ENCODE measurements around the gene WDR5B. TPM values are rescaled to one million over a fixed set of nuclear protein-coding genes. Genes with fewer than 3 reads are reported as not detected.

The WDR5B gene
- total and polyA plus RNA-seq, 2 of the 4 experiments (the other 2 are of a cell fraction): 3.1 to 5.6 TPM

- Histone ChIP-seq H4K91ac (ENCODE audit: insufficient read depth, low read depth, low read length) (no peak overlapping the region), H2BK15ac (ENCODE audit: low read depth, low read length) (no peak overlapping the region), H3K27ac (ENCODE audit: insufficient read depth, low read length) (no peak overlapping the region), H2AK5ac (ENCODE audit: low read depth, low read length) (no peak overlapping the region), H3K56ac (ENCODE audit: extremely low read depth, insufficient read depth, low read length) (no peak overlapping the region), H2BK120ac (ENCODE audit: low read depth, low read length) (no peak overlapping the region), H3K9me1 (ENCODE audit: insufficient read depth, low read length) (no peaks in the 10 kb centered on the region; the same call in 1 of the 2 replicates), H4K5ac (ENCODE audit: low read depth, low read length) (no peak overlapping the region), H2AK9ac (replicated peaks; ENCODE audit: low read depth, low read length, poor library complexity) (no peak overlapping the region), H3K4me1 (ENCODE audit: control insufficient read depth, insufficient read depth, low read length) (no peaks in the 10 kb centered on the region), H2BK20ac (ENCODE audit: low read depth, low read length) (no peak overlapping the region), H4K8ac (ENCODE audit: low read depth in 2 of 2, low read length in 2 of 2) (no peak overlapping the region), H3K9ac (ENCODE audit: low read depth, low read length) (no peak overlapping the region), H3K23ac (ENCODE audit: low read depth, low read length) (no peak overlapping the region), H3K14ac (replicated peaks; ENCODE audit: low read depth, low read length) (no peak overlapping the region), H2AFZ (replicated peaks; ENCODE audit: low read length, poor library complexity) (no peak overlapping the region), H3K4me2 (ENCODE audit: low read depth, low read length) (no peak overlapping the region), H3K18ac (ENCODE audit: low read depth, low read length) (no peak overlapping the region), H3K4ac (ENCODE audit: low read depth, low read length) (no peak overlapping the region), H4K20me1 (ENCODE audit: insufficient read depth, low read length) (no peaks in the 10 kb centered on the region), H3K27me3 (ENCODE audit: control insufficient read depth, insufficient read depth, low read length) (no peaks in the 10 kb centered on the region), H3K4me3 (ENCODE audit: insufficient read depth, low read depth, low read length) (no peak overlapping the region), H3K36me3 (ENCODE audit: control insufficient read depth, insufficient read depth, low read length) (peaks cover 14% of the 10 kb centered on the region), H3K79me1 (ENCODE audit: low read depth in 1 of 2, low read length in 2 of 2) (peaks cover 12 to 24% of the 10 kb centered on the region in 2 experiments), H3K9me3 (ENCODE audit: control insufficient read depth, insufficient read depth, low read length) (no peaks in the 10 kb centered on the region), H2BK5ac (ENCODE audit: low read depth, low read length, poor library complexity, severe bottlenecking) (no peak overlapping the region)
- CTCF ChIA-PET: interaction anchor here (0.7 to 1.2 kb wide), 2 partner anchors 47 to 610 kb away, joined by 3 read pairs; no protein-coding TSS in a partner anchor
- in situ Hi-C loops (cut with MboI; ENCODE audit: low sequenced_read_pairs) (no loop called here), intact Hi-C loops (cut with micrococcal nuclease) (no loop called here), dilution Hi-C loops (cut with HindIII; ENCODE audit: low sequenced_read_pairs, unreplicated experiment) (no loop called here)
- no CpG with 5 or more reads among the region's 4 CpGs for WGBS, 2 experiments (ENCODE audit: extremely low coverage in 2 of 2, insufficient read length in 1 of 2)
- BruUV-seq (replicated peaks): no TSS peak
- TF ChIP-seq RAD21 (IDR thresholded peaks at IDR 0.05; ENCODE audit: low read length) (no peak), MAFK (IDR thresholded peaks at IDR 0.05; ENCODE audit: low read depth, low read length) (no peak), NFE2L2 (IDR thresholded peaks at IDR 0.05; ENCODE audit: low read depth, low read length) (no peak), BHLHE40 (IDR thresholded peaks at IDR 0.05; ENCODE audit: low read depth, low read length) (no peak), RCOR1 (IDR thresholded peaks at IDR 0.05; ENCODE audit: insufficient replicate concordance, low read length) (no peak), SMC3 (IDR thresholded peaks at IDR 0.05; ENCODE audit: low read depth, low read length) (no peak)
- TF ChIP-seq, protein P1, sequence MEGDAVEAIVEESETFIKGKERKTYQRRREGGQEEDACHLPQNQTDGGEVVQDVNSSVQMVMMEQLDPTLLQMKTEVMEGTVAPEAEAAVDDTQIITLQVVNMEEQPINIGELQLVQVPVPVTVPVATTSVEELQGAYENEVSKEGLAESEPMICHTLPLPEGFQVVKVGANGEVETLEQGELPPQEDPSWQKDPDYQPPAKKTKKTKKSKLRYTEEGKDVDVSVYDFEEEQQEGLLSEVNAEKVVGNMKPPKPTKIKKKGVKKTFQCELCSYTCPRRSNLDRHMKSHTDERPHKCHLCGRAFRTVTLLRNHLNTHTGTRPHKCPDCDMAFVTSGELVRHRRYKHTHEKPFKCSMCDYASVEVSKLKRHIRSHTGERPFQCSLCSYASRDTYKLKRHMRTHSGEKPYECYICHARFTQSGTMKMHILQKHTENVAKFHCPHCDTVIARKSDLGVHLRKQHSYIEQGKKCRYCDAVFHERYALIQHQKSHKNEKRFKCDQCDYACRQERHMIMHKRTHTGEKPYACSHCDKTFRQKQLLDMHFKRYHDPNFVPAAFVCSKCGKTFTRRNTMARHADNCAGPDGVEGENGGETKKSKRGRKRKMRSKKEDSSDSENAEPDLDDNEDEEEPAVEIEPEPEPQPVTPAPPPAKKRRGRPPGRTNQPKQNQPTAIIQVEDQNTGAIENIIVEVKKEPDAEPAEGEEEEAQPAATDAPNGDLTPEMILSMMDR (conservative IDR thresholded peaks at IDR 0.05; ENCODE audit: low read depth, low read length): no peak
- ATAC-seq (ENCODE audit: low read depth): no peak
- no peak for DNase-seq
- POLR2A ChIA-PET (ENCODE audit: unreplicated experiment): no interaction called here
Measured at GRCh38 chr3:122410111-122410510, 5.8 kb downstream of the WDR5B start.
